WERI-Rb-1 (cell line): ENCODE measurements around the gene ADAMTSL3.

Experiments
- DNase-seq: peaks from one replicate; pipeline ENCODE4 v3.0.0-alpha.2; 2020
- H3K27ac ChIP-seq: fragments of 250-450 bp; sonication (Bioruptor Pico); 2 replicates; pipeline ENCODE4 v1.5.1; 2020; ENCODE audit warnings: mild to moderate bottlenecking, moderate library complexity
- H3K27me3 ChIP-seq: fragments of 250-450 bp; sonication (Bioruptor Pico); 2 replicates; pipeline ENCODE4 v1.5.1; 2021; ENCODE audit warnings: mild to moderate bottlenecking, low read depth, moderate library complexity; ENCODE audit not compliant: insufficient read depth, severe bottlenecking
- H3K36me3 ChIP-seq: fragments of 250-450 bp; sonication (Bioruptor Pico); 2 replicates; pipeline ENCODE4 v1.5.1; 2020; ENCODE audit warnings: mild to moderate bottlenecking, moderate library complexity
- H3K4me3 ChIP-seq: 2 replicates; pipeline ENCODE4 v1.5.1; 2011; ENCODE audit warnings: low read depth, mild to moderate bottlenecking, control low read depth, low read length
- H3K9me3 ChIP-seq: fragments of 250-450 bp; sonication (Bioruptor Pico); 2 replicates; pipeline ENCODE4 v1.5.1; 2021; ENCODE audit warnings: mild to moderate bottlenecking, moderate library complexity; ENCODE audit not compliant: severe bottlenecking
- CTCF ChIP-seq: IDR thresholded peaks from 2 replicates; pipeline ENCODE4 v1.5.1; 2011; ENCODE audit warnings: low read depth, mild to moderate bottlenecking, control low read depth, inconsistent platforms, low read length

ADAMTSL3 gene

GRCh38 chr15:83846847-83847246, 192.9 kb downstream of the ADAMTSL3 start:
- TF ChIP-seq CTCF: no peak
- DNase-seq: no peak
- Histone ChIP-seq H3K9me3 (no peaks in the 10 kb centered on the region), H3K27me3 (no peaks in the 10 kb centered on the region), H3K27ac (no peak overlapping the region), H3K36me3 (no peaks in the 10 kb centered on the region), H3K4me3 (no peak overlapping the region)

- H3K27ac ChIP-seq: no peak overlapping the region
- DNase-seq: no peak
- no peak for TF ChIP-seq CTCF
Measured at GRCh38 chr15:83848315-83849050, 194.6 kb downstream of the ADAMTSL3 start.

GRCh38 chr15:83850015-83850414, 196.1 kb downstream of the ADAMTSL3 start:
- H3K27ac ChIP-seq: no peak overlapping the region
- no peaks in the 10 kb centered on the region for H3K27me3 ChIP-seq
- H3K9me3 ChIP-seq: no peaks in the 10 kb centered on the region
- H3K36me3 ChIP-seq: no peaks in the 10 kb centered on the region
- TF ChIP-seq CTCF: no peak
- no peak overlapping the region for H3K4me3 ChIP-seq
- peak; percentile 53 for DNase-seq

More at GRCh38 chr15:83848315-83849050, 194.6 kb downstream of the ADAMTSL3 start:
- Histone ChIP-seq H3K27me3 (no peaks in the 10 kb centered on the region), H3K4me3 (no peak overlapping the region), H3K36me3 (no peaks in the 10 kb centered on the region), H3K9me3 (no peaks in the 10 kb centered on the region)

GRCh38 chr15:83850501-83851245, 196.8 kb downstream of the ADAMTSL3 start:
- no peaks in the 10 kb centered on the region for H3K36me3 ChIP-seq
- H3K27me3 ChIP-seq: no peaks in the 10 kb centered on the region
- no peak for TF ChIP-seq CTCF
- H3K4me3 ChIP-seq: no peak overlapping the region
- no peak overlapping the region for H3K27ac ChIP-seq
- H3K9me3 ChIP-seq: no peaks in the 10 kb centered on the region
- no peak for DNase-seq

- no peaks in the 10 kb centered on the region for H3K36me3 ChIP-seq
- no peak for TF ChIP-seq CTCF
- no peak for DNase-seq
- no peak overlapping the region for H3K27ac ChIP-seq
- H3K4me3 ChIP-seq: no peak overlapping the region
- H3K27me3 ChIP-seq: no peaks in the 10 kb centered on the region
- no peaks in the 10 kb centered on the region for H3K9me3 ChIP-seq
Measured at GRCh38 chr15:83853232-83853631, 199.3 kb downstream of the ADAMTSL3 start.
